Islet of Langerhans (tissue), 1 donor: ENCODE measurements around the gene NEB.

Source experiments
- FAIRE-seq: peaks from one replicate; lab custom pipeline; 2011; peaks lifted over from hg19 to GRCh38; lab: Jason Lieb, UNC

The NEB gene

GRCh38 chr2:151556121-151556520, 178.2 kb downstream of the NEB start:
- no peak for FAIRE-seq

- FAIRE-seq, result no peak
Measured at GRCh38 chr2:151552287-151552686, 182.0 kb downstream of the NEB start.

DNA sequence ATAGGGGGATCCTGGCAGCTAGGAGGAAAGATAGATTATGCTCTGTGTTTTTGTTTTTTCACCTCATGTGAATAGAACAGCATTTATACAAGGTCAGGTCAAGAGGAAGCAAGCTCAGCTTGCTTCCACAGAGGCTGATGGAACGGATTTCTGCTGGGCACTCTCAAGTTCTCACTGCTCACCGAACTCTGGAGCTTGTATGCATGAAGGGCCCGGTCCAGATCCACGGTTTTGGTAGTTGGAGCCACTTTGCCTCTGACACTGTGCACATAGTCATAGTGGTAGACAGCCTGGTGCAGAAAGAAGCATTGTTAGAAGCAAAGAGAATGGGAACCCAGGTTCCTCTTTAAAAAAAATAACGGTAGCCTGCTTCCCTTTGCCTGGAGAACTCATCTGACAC, 182.7 kb downstream of the NEB start:
- no peak for FAIRE-seq

GRCh38 chr2:151549191-151549590, 185.1 kb downstream of the NEB start:
- no peak for FAIRE-seq

DNA sequence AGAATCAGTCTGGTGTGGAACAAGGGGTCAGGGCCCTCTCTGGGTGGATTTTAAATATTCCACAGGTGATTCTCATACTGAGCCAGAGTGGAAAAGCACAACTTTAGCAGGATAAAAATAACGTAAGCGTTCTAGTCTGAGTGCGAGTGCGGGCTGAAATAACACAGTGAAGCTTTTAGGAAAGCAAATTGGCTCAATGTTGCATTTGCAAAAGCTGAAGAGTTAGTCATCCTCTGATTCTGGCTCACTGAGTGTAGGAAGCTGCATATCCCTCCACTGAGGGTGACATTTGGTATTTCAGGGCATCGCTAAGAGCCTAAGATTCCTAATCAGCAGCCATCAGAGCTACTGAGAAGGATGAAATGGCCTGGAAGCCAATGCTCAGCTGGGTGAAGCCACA, 189.8 kb downstream of the NEB start:
- FAIRE-seq, result no peak

- no peak for FAIRE-seq
Measured at GRCh38 chr2:151543876-151544275, 190.4 kb downstream of the NEB start.

- FAIRE-seq, result no peak
Measured at GRCh38 chr2:151534001-151534400, 200.3 kb downstream of the NEB start.

DNA sequence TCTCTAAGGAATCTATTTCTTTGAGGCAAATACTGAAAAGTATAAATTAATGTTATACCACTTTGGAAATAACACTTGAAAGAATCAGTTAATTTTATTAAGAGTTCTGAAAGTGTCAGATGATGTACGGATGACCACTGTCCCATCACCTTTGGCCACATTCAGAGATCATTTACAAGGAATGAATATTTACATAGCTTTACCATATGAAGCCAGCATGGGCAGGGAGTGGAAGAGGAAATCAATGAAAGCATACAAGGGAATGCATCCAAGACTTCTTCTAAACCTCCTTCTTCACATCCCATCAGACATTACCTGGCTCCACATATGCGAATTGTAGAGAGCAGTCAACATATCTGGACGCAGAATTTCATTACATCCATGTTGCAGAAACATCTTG, 201.1 kb downstream of the NEB start:
- FAIRE-seq, result no peak

GRCh38 chr2:151526572-151527090, 207.6 kb downstream of the NEB start:
- no peak for FAIRE-seq

DNA sequence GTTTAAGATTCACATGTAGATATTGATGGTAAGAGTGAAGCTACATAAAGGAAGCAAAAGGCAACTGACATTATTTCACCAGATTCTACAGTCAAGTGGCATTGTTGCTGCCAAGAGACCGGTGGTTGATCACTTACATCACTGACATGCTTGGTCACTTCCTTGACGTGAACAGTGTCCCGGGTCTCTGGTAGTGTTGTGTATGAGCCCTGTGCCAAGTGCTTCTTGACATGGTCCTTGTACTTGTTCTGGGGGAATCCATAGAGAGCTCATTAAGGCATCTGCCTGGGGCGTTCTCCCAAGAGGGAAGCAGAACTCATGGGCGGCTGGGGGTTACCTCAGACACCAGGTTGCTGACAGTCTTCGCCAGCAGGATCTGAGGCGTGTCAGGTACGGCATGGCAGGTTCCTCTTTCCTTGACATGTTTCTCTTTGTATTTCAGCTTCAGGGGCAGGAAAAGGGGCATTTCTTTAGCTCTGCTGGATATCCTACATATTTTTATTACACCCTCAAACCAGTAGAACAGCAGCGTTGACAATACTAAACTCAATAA, 208.4 kb downstream of the NEB start:
- no peak for FAIRE-seq

- FAIRE-seq, result no peak
Measured at GRCh38 chr2:151523850-151524249, 210.4 kb downstream of the NEB start.

DNA sequence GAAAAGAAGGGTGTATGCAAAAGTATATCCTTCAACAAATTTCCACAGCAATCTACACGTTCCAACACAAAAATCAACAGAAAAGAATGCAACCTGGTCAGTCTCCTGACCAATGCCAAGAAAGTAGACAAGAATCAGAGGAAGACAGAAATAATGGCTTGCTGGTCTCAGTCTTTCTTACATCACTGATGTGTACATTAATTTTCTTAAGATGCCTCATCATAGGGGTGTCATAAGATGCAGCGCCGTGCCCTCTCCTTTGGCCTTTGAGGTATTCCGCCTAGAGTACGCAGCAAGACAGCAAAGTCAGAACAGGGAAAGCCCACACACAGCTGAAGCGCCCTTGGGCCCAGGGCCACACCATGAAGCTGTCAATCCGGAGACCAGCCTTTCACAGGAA, 211.7 kb downstream of the NEB start:
- no peak for FAIRE-seq

- FAIRE-seq, result no peak
Measured at GRCh38 chr2:151520976-151521375, 213.3 kb downstream of the NEB start.

- FAIRE-seq, result no peak
Measured at GRCh38 chr2:151518802-151519201, 215.5 kb downstream of the NEB start.

GRCh38 chr2:151508519-151508918, 225.8 kb downstream of the NEB start:
- FAIRE-seq, result no peak

GRCh38 chr2:151506170-151506569, 228.1 kb downstream of the NEB start:
- FAIRE-seq, result no peak

GRCh38 chr2:151498178-151498577, 236.1 kb downstream of the NEB start:
- no peak for FAIRE-seq

DNA sequence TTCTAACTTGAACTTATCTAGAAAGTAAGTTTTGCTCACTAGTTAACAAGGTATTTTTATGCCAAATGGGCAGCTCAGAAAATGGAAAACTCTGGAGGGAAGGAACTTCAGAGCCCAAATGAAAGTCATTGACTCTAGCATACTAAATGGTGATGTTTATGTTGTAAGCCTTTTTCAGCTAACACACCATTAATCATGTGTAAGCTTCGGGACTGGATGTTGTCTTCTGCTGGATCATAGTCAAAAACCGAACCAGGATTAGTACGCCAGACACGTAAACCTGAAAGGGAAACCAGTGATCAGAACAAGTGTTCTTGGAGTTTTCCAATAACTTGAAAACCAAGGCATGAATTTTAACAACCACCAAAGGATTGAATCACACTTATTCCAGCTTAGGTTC, 242.8 kb downstream of the NEB start:
- FAIRE-seq, result no peak

DNA sequence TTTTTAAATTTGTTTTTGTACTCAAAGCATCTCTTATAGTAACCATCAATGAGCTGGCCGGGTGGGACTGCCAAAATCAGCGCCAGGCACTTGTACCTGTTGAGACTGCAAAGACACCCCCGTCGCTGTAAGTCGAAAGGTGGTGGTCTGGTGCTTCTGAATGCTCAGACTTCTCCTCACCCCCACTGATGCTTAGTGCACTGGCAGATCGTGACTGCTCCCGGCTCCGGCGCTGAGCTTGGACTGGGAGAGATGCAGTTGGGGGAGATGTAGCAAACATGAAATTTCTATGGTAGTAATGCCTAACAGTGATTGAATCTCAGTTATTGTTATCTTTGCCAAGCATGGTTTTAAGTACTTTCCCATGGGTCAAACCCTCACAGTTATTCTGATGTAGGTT, 244.0 kb downstream of the NEB start:
- no peak for FAIRE-seq

DNA sequence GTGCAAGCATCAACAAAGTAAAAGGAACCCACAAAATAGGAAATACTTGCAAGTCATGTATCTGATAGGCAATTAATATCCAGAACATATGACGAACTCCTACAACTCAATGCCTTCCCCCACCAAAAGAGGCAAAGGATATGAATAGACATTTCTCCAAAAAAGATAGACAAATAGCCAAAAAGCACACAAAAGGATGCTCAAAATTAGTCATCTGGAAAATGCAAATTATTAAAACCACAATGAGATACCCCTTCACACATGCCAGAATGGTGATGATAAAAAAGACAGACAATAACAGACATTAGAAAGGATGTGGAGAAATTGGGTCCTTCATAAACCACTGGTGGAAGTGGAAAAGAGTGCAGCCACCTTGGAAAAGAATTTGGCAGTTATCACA, 248.2 kb downstream of the NEB start:
- no peak for FAIRE-seq

DNA sequence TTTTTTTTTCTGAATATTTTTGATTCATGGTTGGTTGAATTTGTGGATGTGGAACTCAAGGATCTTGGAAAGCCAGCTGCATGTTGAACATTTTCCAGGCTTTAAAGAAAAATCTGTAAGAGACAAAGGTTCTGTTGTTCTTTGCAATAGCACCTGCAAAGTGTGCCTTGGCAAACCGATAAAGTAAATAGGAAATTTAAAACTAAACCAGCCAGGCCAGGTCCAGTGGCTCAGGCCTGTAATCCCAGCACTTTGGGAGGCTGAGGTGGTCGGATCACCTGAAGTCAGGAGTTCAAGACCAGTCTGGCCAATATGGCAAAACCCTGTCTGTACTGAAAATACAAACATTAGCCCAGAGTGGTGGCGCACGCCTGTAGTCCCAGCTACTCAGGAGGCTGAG, 250.2 kb downstream of the NEB start:
- FAIRE-seq, result no peak

- FAIRE-seq, result no peak
Measured at GRCh38 chr2:151483546-151483945, 250.7 kb downstream of the NEB start.

DNA sequence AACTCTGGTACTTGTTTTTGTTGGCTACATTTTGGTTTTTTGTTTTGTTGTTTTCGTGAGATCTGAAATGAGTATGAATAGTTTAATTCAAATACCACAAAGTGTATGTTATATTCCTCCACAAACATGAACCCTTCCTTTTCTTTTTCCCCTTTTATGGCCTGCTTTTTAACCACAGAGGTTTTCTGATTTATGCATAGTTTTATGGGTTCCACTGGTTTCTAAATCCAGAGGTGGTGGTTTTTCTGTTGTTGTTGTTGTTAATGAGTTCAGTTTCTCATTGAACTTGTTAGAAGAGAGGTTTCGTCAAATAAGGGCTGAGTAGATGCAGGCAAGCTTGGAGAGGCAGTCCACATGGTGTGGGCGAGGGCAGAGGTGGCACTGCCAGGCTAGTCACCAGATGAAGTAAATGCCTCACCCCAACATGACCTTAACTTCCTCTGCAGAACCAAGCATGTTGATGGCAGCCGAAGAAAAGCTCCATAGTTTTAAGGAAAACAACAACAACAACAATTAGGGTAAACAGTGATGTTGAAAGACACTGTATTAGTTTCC, 252.0 kb downstream of the NEB start:
- FAIRE-seq, result no peak

DNA sequence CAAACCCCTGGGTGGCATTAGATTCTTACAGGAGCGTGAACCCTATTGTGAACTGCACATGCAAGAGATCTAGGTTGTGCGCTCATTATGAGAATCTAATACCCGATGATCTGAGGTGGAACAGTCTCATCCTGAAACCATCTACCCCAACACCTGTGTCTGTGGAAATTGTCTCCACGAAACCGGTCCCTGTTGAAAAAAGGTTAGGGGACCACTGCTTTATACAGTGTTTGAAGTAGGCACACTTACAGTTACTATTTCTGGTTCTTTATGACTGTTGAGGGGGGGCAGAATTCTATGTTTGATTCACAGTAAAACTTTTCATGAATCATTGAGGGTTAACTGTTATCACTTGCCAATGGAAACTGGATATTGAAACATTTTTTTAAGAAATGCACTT, 252.5 kb downstream of the NEB start:
- no peak for FAIRE-seq

- no peak for FAIRE-seq
Measured at GRCh38 chr2:151478011-151478410, 256.3 kb downstream of the NEB start.
